HL-60 (cell line): ENCODE data around the gene PYGB.

Experiments
- GABPA ChIP-seq: IDR thresholded peaks from 2 replicates; pipeline ENCODE4 v1.6.1; 2012; ENCODE audit warnings: low read depth
- POLR2AphosphoS5 ChIP-seq: IDR thresholded peaks from 2 replicates; pipeline ENCODE4 v1.6.1; 2012; ENCODE audit warnings: low read depth
- SPI1 ChIP-seq: IDR thresholded peaks from 2 replicates; pipeline ENCODE4 v1.6.1; 2012; ENCODE audit warnings: low read depth, mild to moderate bottlenecking, borderline replicate concordance
- TF ChIP-seq, protein P1 (sequence below): IDR thresholded peaks from one replicate; pipeline ENCODE4 v1.5.1; 2011; ENCODE audit warnings: low read length, control low read depth, inconsistent platforms; ENCODE audit not compliant: insufficient read depth
- TF ChIP-seq, protein P2 (sequence below): IDR thresholded peaks from 2 replicates; pipeline ENCODE4 v1.6.1; 2012; ENCODE audit warnings: low read depth; ENCODE audit not compliant: insufficient replicate concordance

DNA sequence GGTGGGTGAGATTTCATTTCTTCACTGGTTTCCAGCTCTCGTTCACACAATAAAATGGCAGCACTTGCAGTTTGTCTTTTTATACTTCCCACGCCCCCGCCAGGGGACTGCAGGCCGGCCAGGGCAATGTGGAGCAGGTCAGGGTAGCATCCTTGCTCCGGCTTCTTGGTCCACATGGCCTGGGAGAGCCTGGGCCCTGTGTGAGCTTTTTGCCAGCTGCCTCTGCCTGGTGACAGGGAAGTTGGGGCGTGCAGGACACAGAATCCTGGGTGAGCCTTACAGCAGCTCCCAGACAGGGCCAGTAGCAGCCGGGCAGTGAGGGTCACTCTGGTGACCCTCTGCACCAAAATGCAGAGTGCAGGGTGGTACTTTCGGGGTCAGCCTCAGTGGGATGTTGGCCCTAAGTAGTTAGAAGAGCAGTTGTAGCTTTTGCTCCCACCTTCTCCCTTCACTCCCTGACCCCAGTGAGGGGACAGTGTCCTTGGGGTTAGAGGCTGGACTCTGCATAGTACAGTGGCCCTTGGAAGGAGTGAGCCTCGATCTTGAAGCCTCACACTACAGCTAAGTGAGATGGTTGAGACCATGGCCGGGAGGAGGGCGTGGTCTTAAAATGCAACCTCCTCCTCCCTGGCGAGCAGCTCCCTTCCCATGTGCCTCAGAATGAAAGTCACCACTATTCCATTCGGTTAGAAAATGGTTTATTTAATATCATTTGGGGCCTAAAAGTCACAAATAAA is 23.8 kb downstream of the PYGB start:
- TF ChIP-seq, protein P1, sequence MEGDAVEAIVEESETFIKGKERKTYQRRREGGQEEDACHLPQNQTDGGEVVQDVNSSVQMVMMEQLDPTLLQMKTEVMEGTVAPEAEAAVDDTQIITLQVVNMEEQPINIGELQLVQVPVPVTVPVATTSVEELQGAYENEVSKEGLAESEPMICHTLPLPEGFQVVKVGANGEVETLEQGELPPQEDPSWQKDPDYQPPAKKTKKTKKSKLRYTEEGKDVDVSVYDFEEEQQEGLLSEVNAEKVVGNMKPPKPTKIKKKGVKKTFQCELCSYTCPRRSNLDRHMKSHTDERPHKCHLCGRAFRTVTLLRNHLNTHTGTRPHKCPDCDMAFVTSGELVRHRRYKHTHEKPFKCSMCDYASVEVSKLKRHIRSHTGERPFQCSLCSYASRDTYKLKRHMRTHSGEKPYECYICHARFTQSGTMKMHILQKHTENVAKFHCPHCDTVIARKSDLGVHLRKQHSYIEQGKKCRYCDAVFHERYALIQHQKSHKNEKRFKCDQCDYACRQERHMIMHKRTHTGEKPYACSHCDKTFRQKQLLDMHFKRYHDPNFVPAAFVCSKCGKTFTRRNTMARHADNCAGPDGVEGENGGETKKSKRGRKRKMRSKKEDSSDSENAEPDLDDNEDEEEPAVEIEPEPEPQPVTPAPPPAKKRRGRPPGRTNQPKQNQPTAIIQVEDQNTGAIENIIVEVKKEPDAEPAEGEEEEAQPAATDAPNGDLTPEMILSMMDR: no peak
- TF ChIP-seq SPI1: no peak
- TF ChIP-seq POLR2AphosphoS5: no peak
- TF ChIP-seq, protein P2, sequence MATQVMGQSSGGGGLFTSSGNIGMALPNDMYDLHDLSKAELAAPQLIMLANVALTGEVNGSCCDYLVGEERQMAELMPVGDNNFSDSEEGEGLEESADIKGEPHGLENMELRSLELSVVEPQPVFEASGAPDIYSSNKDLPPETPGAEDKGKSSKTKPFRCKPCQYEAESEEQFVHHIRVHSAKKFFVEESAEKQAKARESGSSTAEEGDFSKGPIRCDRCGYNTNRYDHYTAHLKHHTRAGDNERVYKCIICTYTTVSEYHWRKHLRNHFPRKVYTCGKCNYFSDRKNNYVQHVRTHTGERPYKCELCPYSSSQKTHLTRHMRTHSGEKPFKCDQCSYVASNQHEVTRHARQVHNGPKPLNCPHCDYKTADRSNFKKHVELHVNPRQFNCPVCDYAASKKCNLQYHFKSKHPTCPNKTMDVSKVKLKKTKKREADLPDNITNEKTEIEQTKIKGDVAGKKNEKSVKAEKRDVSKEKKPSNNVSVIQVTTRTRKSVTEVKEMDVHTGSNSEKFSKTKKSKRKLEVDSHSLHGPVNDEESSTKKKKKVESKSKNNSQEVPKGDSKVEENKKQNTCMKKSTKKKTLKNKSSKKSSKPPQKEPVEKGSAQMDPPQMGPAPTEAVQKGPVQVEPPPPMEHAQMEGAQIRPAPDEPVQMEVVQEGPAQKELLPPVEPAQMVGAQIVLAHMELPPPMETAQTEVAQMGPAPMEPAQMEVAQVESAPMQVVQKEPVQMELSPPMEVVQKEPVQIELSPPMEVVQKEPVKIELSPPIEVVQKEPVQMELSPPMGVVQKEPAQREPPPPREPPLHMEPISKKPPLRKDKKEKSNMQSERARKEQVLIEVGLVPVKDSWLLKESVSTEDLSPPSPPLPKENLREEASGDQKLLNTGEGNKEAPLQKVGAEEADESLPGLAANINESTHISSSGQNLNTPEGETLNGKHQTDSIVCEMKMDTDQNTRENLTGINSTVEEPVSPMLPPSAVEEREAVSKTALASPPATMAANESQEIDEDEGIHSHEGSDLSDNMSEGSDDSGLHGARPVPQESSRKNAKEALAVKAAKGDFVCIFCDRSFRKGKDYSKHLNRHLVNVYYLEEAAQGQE: no peak
- no peak for TF ChIP-seq GABPA
